WTC11 (cell line): ENCODE results near the gene PDE6G. TPM values are rescaled to one million over a fixed set of nuclear protein-coding genes. Genes with fewer than 3 reads are reported as not detected.
A peak's percentile ranks its signal among the peaks of the same experiment; 100 is the strongest.

Experiments
- CREB1 ChIP-seq: sonication (generic); formaldehyde crosslinking; IDR thresholded peaks from 2 replicates; pipeline ENCODE4 v1.8.0; 2023; ENCODE audit warnings: mild to moderate bottlenecking, missing genetic modification reagents
- GABPB1 ChIP-seq: sonication (generic); formaldehyde crosslinking; IDR thresholded peaks from 2 replicates; pipeline ENCODE4 v1.8.1; 2023; ENCODE audit warnings: mild to moderate bottlenecking, missing genetic modification reagents
- NFYB ChIP-seq: sonication (generic); formaldehyde crosslinking; conservative IDR thresholded peaks from 2 replicates; pipeline ENCODE4 v1.8.0; 2022; ENCODE audit warnings: low read depth, missing genetic modification reagents
- RELA ChIP-seq: sonication (generic); formaldehyde crosslinking; IDR thresholded peaks from 2 replicates; pipeline ENCODE4 v1.8.1; 2022; ENCODE audit warnings: missing genetic modification reagents, mild to moderate bottlenecking, borderline replicate concordance
- RORB ChIP-seq: fragments of 250-450 bp; sonication (Bioruptor Pico); IDR thresholded peaks from 2 replicates; pipeline ENCODE4 v1.9.0; 2021; ENCODE audit warnings: mild to moderate bottlenecking
- SMAD4 ChIP-seq: sonication (generic); formaldehyde crosslinking; IDR thresholded peaks from 2 replicates; pipeline ENCODE4 v1.8.0; 2022; ENCODE audit warnings: mild to moderate bottlenecking, missing genetic modification reagents
- SOX15 ChIP-seq: fragments of 250-450 bp; sonication (Bioruptor Pico); IDR thresholded peaks from 2 replicates; pipeline ENCODE4 v1.9.0; 2021; ENCODE audit warnings: mild to moderate bottlenecking
- SP1 ChIP-seq: sonication (generic); formaldehyde crosslinking; conservative IDR thresholded peaks from 2 replicates; pipeline ENCODE4 v1.8.1; 2022; ENCODE audit warnings: missing genetic modification reagents
- ZBTB21 ChIP-seq: sonication (generic); formaldehyde crosslinking; IDR thresholded peaks from 2 replicates; pipeline ENCODE4 v1.8.1; 2023; ENCODE audit warnings: mild to moderate bottlenecking, missing genetic modification reagents, borderline replicate concordance
- ZNF121 ChIP-seq: sonication (generic); formaldehyde crosslinking; IDR thresholded peaks from 2 replicates; pipeline ENCODE4 v1.8.0; 2023; ENCODE audit warnings: missing genetic modification reagents
- ZNF232 ChIP-seq: sonication (generic); formaldehyde crosslinking; IDR thresholded peaks from 2 replicates; pipeline ENCODE4 v1.8.0; 2022; ENCODE audit warnings: mild to moderate bottlenecking, missing genetic modification reagents
- ZNF396 ChIP-seq: fragments of 250-450 bp; sonication (Bioruptor Pico); IDR thresholded peaks from 2 replicates; pipeline ENCODE4 v1.8.0; 2021; ENCODE audit warnings: mild to moderate bottlenecking, moderate library complexity, borderline replicate concordance
- ZNF423 ChIP-seq: fragments of 250-450 bp; sonication (Bioruptor Pico); IDR thresholded peaks from 2 replicates; pipeline ENCODE4 v2.1.2; 2022; ENCODE audit warnings: mild to moderate bottlenecking, moderate library complexity
- total RNA-seq: library from RNA; stranded (reverse); gene quantifications from 3 replicates; pipeline ENCODE4 v1.2.3, GENCODE V29; 2021
- TF ChIP-seq, protein P1 (sequence below): sonication (generic); formaldehyde crosslinking; IDR thresholded peaks from 2 replicates; pipeline ENCODE4 v1.8.0; 2022; ENCODE audit warnings: missing genetic modification reagents
- TF ChIP-seq, protein P2 (sequence below): sonication (generic); formaldehyde crosslinking; IDR thresholded peaks from 2 replicates; pipeline ENCODE4 v1.8.0; 2022; ENCODE audit warnings: mild to moderate bottlenecking, missing genetic modification reagents
- TF ChIP-seq, protein P3 (sequence below): fragments of 250-450 bp; sonication (Bioruptor Pico); conservative IDR thresholded peaks from 2 replicates; pipeline ENCODE4 v1.9.0; 2021; ENCODE audit warnings: mild to moderate bottlenecking
- TF ChIP-seq, protein P4 (sequence below): sonication (generic); formaldehyde crosslinking; IDR thresholded peaks from 2 replicates; pipeline ENCODE4 v1.8.1; 2022; ENCODE audit warnings: low read depth, missing genetic modification reagents, borderline replicate concordance
- TF ChIP-seq, protein P5 (sequence below): sonication (generic); formaldehyde crosslinking; IDR thresholded peaks from 2 replicates; pipeline ENCODE4 v1.8.1; 2023; ENCODE audit warnings: mild to moderate bottlenecking, missing genetic modification reagents, borderline replicate concordance
- TF ChIP-seq, protein P6 (sequence below): sonication (generic); formaldehyde crosslinking; IDR thresholded peaks from 2 replicates; pipeline ENCODE4 v1.8.1; 2023; ENCODE audit warnings: mild to moderate bottlenecking, missing genetic modification reagents

PDE6G gene
- total RNA-seq, 1 experiment from 2014 or later: 4.4 TPM

DNA sequence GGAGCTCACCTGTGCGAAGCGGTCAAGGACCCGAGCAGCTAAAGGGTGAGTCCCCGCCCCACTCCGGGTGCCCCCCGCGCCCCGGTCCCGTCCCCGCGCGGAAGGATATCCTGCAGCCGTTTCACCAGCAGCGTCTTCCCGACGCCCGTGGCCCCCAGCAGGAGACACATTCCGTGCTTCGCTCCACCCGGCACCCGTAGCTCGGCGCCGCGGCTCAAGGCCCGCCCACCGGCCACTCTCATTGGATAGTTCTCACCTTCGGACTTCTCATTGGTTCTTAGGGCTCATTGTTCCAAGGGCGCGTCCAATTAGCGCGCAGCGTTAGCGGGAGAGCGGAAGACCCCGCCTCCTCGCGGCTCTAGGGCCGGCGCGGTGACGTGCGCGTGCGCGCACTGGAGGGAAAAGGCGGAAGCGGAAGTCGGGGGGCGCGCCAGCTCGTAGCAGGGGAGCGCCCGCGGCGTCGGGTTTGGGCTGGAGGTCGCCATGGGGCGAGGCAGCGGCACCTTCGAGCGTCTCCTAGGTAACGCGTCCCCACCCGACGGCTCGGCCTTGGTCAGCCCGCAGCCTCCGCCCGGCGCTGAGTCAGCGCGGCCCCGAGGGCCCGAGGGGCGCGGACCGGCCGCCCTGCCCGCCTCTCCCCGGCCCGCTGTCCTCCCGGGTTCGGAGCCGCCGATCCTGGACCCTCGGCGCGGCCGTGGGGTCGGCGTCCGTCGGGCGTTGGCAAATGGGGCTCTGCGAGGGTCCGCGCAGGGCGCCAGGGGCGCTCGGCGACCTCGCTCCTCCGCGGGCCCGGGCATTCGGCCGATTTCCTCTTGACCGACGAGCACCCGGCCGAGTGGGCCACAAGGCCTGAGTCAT lies 27.5 kb upstream of the PDE6G start, which contains the start of the genes ARL16 and HGS (continued):
- TF ChIP-seq, protein P1, sequence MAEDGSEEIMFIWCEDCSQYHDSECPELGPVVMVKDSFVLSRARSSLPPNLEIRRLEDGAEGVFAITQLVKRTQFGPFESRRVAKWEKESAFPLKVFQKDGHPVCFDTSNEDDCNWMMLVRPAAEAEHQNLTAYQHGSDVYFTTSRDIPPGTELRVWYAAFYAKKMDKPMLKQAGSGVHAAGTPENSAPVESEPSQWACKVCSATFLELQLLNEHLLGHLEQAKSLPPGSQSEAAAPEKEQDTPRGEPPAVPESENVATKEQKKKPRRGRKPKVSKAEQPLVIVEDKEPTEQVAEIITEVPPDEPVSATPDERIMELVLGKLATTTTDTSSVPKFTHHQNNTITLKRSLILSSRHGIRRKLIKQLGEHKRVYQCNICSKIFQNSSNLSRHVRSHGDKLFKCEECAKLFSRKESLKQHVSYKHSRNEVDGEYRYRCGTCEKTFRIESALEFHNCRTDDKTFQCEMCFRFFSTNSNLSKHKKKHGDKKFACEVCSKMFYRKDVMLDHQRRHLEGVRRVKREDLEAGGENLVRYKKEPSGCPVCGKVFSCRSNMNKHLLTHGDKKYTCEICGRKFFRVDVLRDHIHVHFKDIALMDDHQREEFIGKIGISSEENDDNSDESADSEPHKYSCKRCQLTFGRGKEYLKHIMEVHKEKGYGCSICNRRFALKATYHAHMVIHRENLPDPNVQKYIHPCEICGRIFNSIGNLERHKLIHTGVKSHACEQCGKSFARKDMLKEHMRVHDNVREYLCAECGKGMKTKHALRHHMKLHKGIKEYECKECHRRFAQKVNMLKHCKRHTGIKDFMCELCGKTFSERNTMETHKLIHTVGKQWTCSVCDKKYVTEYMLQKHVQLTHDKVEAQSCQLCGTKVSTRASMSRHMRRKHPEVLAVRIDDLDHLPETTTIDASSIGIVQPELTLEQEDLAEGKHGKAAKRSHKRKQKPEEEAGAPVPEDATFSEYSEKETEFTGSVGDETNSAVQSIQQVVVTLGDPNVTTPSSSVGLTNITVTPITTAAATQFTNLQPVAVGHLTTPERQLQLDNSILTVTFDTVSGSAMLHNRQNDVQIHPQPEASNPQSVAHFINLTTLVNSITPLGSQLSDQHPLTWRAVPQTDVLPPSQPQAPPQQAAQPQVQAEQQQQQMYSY: no peak
- TF ChIP-seq, protein P2, sequence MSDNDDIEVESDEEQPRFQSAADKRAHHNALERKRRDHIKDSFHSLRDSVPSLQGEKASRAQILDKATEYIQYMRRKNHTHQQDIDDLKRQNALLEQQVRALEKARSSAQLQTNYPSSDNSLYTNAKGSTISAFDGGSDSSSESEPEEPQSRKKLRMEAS (CRISPR knock-in tag): peak; percentile 58; the same call in 1 of the 2 replicates
- peak; percentile 94 for TF ChIP-seq NFYB (CRISPR knock-in tag)
- no peak for TF ChIP-seq ZBTB21 (CRISPR knock-in tag)
- TF ChIP-seq SP1 (CRISPR knock-in tag): no peak; the same call in 1 of the 2 replicates
- peak; percentile 90; the same call in 1 of the 2 replicates for TF ChIP-seq RELA
- TF ChIP-seq ZNF396: no peak
- TF ChIP-seq, protein P3, sequence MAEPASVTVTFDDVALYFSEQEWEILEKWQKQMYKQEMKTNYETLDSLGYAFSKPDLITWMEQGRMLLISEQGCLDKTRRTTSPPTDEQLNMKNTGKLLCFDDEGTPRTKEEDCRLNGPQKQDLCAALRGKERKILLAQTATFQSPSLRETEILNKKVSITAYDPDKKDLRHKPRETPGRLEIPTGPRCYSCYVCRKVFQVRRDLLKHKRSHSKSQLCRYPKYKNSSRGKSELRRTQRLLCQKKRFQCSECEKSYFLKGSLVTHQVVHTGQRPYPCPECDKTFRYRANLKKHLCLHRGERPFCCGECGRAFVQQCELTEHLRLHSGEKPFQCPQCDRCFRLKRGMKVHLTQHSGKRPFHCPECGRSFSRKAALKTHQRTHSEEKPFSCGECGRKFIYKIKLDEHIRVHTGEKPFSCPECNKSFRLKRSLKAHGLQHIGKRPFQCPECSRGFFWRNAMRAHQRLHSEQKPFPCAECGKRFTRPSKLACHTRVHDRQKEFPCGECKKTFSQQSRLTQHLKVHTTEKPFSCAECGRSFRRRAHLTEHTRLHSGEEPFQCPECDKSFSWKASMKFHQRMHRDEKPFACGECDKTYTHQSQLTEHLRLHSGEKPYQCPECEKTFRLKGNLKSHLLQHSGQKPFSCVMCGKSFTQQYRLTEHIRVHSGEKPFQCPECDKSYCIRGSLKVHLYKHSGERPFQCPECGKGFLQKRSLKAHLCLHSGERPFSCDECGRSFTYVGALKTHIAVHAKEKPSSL (CRISPR knock-in tag): no peak
- TF ChIP-seq CREB1: no peak
- no peak for TF ChIP-seq ZNF232
- TF ChIP-seq, protein P4, sequence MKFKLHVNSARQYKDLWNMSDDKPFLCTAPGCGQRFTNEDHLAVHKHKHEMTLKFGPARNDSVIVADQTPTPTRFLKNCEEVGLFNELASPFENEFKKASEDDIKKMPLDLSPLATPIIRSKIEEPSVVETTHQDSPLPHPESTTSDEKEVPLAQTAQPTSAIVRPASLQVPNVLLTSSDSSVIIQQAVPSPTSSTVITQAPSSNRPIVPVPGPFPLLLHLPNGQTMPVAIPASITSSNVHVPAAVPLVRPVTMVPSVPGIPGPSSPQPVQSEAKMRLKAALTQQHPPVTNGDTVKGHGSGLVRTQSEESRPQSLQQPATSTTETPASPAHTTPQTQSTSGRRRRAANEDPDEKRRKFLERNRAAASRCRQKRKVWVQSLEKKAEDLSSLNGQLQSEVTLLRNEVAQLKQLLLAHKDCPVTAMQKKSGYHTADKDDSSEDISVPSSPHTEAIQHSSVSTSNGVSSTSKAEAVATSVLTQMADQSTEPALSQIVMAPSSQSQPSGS: no peak
- TF ChIP-seq GABPB1 (CRISPR knock-in tag): peak; percentile 32
- no peak for TF ChIP-seq ZNF121 (CRISPR knock-in tag)
- TF ChIP-seq SMAD4 (CRISPR knock-in tag): no peak
- TF ChIP-seq, protein P5, sequence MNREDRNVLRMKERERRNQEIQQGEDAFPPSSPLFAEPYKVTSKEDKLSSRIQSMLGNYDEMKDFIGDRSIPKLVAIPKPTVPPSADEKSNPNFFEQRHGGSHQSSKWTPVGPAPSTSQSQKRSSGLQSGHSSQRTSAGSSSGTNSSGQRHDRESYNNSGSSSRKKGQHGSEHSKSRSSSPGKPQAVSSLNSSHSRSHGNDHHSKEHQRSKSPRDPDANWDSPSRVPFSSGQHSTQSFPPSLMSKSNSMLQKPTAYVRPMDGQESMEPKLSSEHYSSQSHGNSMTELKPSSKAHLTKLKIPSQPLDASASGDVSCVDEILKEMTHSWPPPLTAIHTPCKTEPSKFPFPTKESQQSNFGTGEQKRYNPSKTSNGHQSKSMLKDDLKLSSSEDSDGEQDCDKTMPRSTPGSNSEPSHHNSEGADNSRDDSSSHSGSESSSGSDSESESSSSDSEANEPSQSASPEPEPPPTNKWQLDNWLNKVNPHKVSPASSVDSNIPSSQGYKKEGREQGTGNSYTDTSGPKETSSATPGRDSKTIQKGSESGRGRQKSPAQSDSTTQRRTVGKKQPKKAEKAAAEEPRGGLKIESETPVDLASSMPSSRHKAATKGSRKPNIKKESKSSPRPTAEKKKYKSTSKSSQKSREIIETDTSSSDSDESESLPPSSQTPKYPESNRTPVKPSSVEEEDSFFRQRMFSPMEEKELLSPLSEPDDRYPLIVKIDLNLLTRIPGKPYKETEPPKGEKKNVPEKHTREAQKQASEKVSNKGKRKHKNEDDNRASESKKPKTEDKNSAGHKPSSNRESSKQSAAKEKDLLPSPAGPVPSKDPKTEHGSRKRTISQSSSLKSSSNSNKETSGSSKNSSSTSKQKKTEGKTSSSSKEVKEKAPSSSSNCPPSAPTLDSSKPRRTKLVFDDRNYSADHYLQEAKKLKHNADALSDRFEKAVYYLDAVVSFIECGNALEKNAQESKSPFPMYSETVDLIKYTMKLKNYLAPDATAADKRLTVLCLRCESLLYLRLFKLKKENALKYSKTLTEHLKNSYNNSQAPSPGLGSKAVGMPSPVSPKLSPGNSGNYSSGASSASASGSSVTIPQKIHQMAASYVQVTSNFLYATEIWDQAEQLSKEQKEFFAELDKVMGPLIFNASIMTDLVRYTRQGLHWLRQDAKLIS (CRISPR knock-in tag): no peak
- TF ChIP-seq SOX15 (CRISPR knock-in tag): no peak
- TF ChIP-seq, protein P6, sequence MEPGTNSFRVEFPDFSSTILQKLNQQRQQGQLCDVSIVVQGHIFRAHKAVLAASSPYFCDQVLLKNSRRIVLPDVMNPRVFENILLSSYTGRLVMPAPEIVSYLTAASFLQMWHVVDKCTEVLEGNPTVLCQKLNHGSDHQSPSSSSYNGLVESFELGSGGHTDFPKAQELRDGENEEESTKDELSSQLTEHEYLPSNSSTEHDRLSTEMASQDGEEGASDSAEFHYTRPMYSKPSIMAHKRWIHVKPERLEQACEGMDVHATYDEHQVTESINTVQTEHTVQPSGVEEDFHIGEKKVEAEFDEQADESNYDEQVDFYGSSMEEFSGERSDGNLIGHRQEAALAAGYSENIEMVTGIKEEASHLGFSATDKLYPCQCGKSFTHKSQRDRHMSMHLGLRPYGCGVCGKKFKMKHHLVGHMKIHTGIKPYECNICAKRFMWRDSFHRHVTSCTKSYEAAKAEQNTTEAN (CRISPR knock-in tag): no peak
- no peak for TF ChIP-seq RORB (CRISPR knock-in tag)
- no peak for TF ChIP-seq ZNF423 (CRISPR knock-in tag)
